Neutrophil (primary cell): ENCODE measurements around the gene PTPRQ.

Experiments used
- H3K27ac ChIP-seq: fragments of 200-600 bp; sonication (generic); 2 replicates; pipeline ENCODE4 v1.5.1; 2016; ENCODE audit warnings: mild to moderate bottlenecking, moderate library complexity
- H3K27me3 ChIP-seq: fragments of 200-600 bp; sonication (generic); 2 replicates; pipeline ENCODE4 v1.6.0; 2016; ENCODE audit warnings: mild to moderate bottlenecking
- H3K36me3 ChIP-seq: fragments of 200-600 bp; sonication (generic); 2 replicates; pipeline ENCODE4 v1.5.1; 2017
- H3K4me1 ChIP-seq, 2 experiments: fragments of 200-600 bp in 1 of 2; sonication (generic) in 1 of 2; 1 replicate in 1 of 2; 2 replicates in 1 of 2; pipeline versions ENCODE4 v1.5.1 to v1.6.1; 2013 to 2016; ENCODE audit warnings: low read depth in 1 of 2, low read length in 1 of 2, mild to moderate bottlenecking in 1 of 2, moderate library complexity in 1 of 2; ENCODE audit not compliant: control insufficient read depth in 1 of 2, insufficient read depth in 1 of 2
- H3K4me3 ChIP-seq, 2 experiments: fragments of 200-600 bp in 1 of 2; sonication (generic) in 1 of 2; 1 replicate in 1 of 2; 2 replicates in 1 of 2; pipeline ENCODE4 v1.5.1; 2013 to 2016; ENCODE audit warnings: low read depth in 1 of 2, low read length in 1 of 2, mild to moderate bottlenecking in 1 of 2, moderate library complexity in 1 of 2
- H3K9me3 ChIP-seq: fragments of 200-600 bp; sonication (generic); 2 replicates; pipeline ENCODE4 v1.5.1; 2016
- TF ChIP-seq, protein P1 (sequence below): fragments of 200-600 bp; sonication (generic); IDR thresholded peaks from 2 replicates; pipeline ENCODE4 v1.5.1; 2016; ENCODE audit warnings: antibody characterized with exemption

The PTPRQ gene

DNA sequence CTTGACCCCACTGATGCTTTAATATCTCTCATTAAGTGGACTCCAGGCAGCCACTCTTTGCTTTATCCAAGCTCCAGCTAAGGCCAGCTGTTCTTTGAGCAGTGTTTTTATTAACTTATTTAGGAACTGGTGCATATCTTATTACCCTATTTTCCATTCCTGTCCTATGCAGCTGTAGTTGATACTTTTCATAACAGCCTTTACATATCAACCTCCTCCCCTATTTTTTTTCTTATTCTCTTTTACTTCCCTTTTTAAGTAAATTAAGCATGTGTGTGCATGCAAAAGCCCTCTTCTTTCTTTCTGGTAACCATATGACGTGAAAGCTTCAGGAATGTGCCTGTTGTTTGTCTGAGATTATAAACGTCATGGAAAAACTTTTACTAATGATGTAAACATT, 121.2 kb downstream of the PTPRQ start:
- TF ChIP-seq, protein P1, sequence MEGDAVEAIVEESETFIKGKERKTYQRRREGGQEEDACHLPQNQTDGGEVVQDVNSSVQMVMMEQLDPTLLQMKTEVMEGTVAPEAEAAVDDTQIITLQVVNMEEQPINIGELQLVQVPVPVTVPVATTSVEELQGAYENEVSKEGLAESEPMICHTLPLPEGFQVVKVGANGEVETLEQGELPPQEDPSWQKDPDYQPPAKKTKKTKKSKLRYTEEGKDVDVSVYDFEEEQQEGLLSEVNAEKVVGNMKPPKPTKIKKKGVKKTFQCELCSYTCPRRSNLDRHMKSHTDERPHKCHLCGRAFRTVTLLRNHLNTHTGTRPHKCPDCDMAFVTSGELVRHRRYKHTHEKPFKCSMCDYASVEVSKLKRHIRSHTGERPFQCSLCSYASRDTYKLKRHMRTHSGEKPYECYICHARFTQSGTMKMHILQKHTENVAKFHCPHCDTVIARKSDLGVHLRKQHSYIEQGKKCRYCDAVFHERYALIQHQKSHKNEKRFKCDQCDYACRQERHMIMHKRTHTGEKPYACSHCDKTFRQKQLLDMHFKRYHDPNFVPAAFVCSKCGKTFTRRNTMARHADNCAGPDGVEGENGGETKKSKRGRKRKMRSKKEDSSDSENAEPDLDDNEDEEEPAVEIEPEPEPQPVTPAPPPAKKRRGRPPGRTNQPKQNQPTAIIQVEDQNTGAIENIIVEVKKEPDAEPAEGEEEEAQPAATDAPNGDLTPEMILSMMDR = no peak
- Histone ChIP-seq H3K4me1 (no peaks in the 10 kb centered on the region), H3K4me3 (no peak overlapping the region), H3K27me3 (no peaks in the 10 kb centered on the region), H3K27ac (no peak overlapping the region), H3K36me3 (no peaks in the 10 kb centered on the region), H3K9me3 (no peaks in the 10 kb centered on the region)

DNA sequence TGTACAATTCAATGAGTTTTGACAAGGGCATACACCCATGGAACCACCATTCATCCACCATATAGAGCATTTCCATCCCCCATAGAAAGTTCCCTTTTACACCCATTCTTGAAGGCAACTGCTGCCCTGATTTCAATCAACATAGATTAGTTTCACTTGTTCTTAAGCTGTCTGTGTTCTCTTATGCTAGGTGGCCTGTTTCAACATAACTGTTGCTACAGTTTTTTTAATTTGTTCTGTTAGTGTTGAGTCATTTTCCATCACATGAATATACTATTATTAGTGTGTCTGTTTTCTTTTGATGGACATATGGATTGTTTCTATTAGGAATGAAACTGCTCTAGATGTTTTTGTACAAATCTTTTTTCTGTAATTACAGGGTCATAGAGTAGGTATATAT, 123.4 kb downstream of the PTPRQ start:
- H3K27ac ChIP-seq = no peak overlapping the region

DNA sequence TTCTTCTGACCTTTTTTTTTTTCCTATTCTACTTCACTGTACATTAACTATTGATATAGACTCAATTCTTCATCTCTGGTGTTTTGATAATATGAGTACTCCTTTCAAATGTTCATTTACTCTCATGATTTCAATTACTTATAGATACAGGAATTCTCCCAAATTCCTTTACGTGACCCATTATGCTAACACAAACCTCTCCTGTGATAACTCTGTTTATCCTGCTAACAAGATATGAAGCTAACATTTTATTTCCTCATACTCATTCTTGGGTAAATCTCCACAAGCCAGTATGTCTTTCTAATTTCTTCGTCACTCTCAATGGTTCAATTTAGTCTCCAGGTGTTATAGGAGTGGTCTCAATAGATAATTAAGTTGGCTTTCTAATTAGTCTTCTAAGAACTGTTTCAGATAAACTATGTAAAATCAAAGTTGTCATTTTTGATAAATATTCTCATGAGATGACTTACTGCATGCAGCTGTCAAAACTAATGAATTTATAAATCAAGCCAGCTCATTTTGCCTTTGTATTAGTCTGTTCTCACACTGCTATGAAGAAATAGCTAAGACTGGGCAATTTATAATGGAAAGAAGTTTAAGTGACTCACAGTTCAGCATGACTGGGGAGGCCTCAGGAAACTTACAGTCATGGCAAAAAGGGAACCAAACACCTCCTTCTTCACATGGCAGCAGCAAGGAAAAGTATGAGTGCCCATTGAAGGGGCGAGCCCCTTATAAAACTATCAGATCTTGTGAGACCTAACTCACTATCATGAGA, 132.8 kb downstream of the PTPRQ start:
- Histone ChIP-seq H3K4me1 (no peaks in the 10 kb centered on the region), H3K27ac (no peak overlapping the region), H3K4me3 (no peak overlapping the region), H3K36me3 (no peaks in the 10 kb centered on the region), H3K27me3 (no peaks in the 10 kb centered on the region), H3K9me3 (no peaks in the 10 kb centered on the region)
- TF ChIP-seq, protein P1 = no peak

More for the DNA sequence above, 123.4 kb downstream of the PTPRQ start:
- H3K36me3 ChIP-seq = no peaks in the 10 kb centered on the region
- H3K9me3 ChIP-seq = no peaks in the 10 kb centered on the region
- H3K4me3 ChIP-seq = no peak overlapping the region
- H3K4me1 ChIP-seq = no peaks in the 10 kb centered on the region
- TF ChIP-seq, protein P1 = no peak
- no peaks in the 10 kb centered on the region for H3K27me3 ChIP-seq

DNA sequence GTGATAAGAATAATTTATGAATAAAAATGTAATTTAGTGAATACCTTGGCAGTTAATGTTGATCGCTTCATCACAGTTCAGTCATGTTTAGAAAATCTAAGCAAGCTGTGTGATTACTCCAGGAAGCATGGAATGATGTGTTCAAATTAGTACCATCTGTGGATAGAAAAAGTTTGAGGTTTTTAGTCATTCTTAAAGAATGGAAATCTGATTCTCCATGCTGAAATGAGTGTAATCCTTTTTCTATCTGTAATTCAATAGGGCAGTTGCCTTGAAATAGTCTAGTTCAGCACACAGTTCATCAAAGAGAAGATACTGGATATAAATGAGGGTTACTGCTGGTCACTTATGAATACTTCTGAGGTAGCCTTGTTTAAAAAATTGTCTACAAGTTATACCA, 136.2 kb downstream of the PTPRQ start:
- H3K27me3 ChIP-seq = no peaks in the 10 kb centered on the region
- H3K36me3 ChIP-seq = no peaks in the 10 kb centered on the region
- H3K4me1 ChIP-seq = no peaks in the 10 kb centered on the region
- no peak overlapping the region for H3K27ac ChIP-seq
- no peak overlapping the region for H3K4me3 ChIP-seq
- H3K9me3 ChIP-seq = no peaks in the 10 kb centered on the region
- TF ChIP-seq, protein P1 = no peak

DNA sequence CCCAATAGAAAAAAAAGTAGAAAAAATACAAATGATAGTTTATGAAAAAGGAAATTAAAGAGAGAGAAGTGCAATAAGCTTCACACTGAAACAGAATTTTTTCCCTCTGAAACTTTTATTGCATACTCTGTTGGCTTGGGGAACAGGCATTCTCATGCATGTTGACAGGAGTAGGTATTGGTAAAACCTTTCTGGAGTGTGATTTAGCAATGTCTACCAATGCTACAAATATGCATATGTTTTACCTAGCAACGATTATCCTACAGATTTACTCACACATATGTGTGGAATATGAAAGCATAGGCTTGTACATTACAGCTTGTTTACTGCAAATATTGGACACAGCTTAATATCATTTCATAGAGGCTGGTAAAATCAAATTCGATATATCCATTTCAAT, 137.7 kb downstream of the PTPRQ start:
- Histone ChIP-seq H3K27me3 (no peaks in the 10 kb centered on the region), H3K36me3 (no peaks in the 10 kb centered on the region), H3K27ac (no peak overlapping the region), H3K9me3 (no peaks in the 10 kb centered on the region), H3K4me1 (no peaks in the 10 kb centered on the region), H3K4me3 (no peak overlapping the region)
- TF ChIP-seq, protein P1 = no peak
